PC-9 (cell line): ENCODE measurements around the gene EIF5AL1. TPM values are rescaled to one million over a fixed set of nuclear protein-coding genes. Genes with fewer than 3 reads are reported as not detected.

ENCODE experiments used
- BruUV-seq: library from RNA; stranded (reverse); fragments of 400-500 nt; replicated peaks from 2 replicates; lab custom pipeline; 2021; lab: Mats Ljungman, UMichigan
- CTCF ChIA-PET: fragments of 300-600 bp; sonication (Branson Sonifier 250); formaldehyde crosslinking; loops from one replicate; lab custom pipeline; 2022; ENCODE audit warnings: antibody characterized with exemption; lab: Charles Lee
- POLR2A ChIA-PET: fragments of 300-600 bp; sonication (Branson Sonifier 250); formaldehyde crosslinking; loops from one replicate; lab custom pipeline; 2022; ENCODE audit warnings: antibody characterized with exemption; ENCODE audit not compliant: unreplicated experiment; lab: Charles Lee
- DNase-seq, 2 experiments: peaks; one replicate each; pipeline versions ENCODE4 v3.0.0 to v3.0.0-alpha.2; 2015 to 2022; ENCODE audit warnings: mixed read lengths in 1 of 2
- H2AFZ ChIP-seq: fragments of 200-600 bp; sonication (generic); 2 replicates; pipeline ENCODE4 v1.8.1; 2017; ENCODE audit warnings: antibody characterized with exemption
- H3F3A ChIP-seq: fragments of 200-600 bp; sonication (generic); 2 replicates; pipeline ENCODE4 v1.8.1; 2017; ENCODE audit warnings: antibody characterized with exemption, mild to moderate bottlenecking, low read depth; ENCODE audit not compliant: insufficient read depth
- H3K27ac ChIP-seq: fragments of 200-600 bp; sonication (generic); 2 replicates; pipeline ENCODE4 v1.6.1; 2016; ENCODE audit warnings: mixed run types
- H3K27me3 ChIP-seq: fragments of 200-600 bp; sonication (generic); 2 replicates; pipeline ENCODE4 v1.6.1; 2016; ENCODE audit warnings: low read depth, mixed run types; ENCODE audit not compliant: insufficient read depth
- H3K36me3 ChIP-seq: fragments of 200-600 bp; sonication (generic); 2 replicates; pipeline ENCODE4 v1.6.1; 2016; ENCODE audit warnings: low read depth, mixed run types
- H3K4me1 ChIP-seq: fragments of 200-600 bp; sonication (generic); replicated peaks from 2 replicates; pipeline ENCODE4 v1.6.1; 2016; ENCODE audit warnings: mixed run types; ENCODE audit not compliant: insufficient read depth
- H3K4me2 ChIP-seq: fragments of 200-600 bp; sonication (generic); 2 replicates; pipeline ENCODE4 v1.6.1; 2017; ENCODE audit warnings: mixed run types
- H3K4me3 ChIP-seq: fragments of 200-600 bp; sonication (generic); 2 replicates; pipeline ENCODE4 v1.6.1; 2016; ENCODE audit warnings: mixed run types
- H3K79me2 ChIP-seq: fragments of 200-600 bp; sonication (generic); 2 replicates; pipeline ENCODE4 v1.6.1; 2017; ENCODE audit warnings: low read depth, mixed run types
- H3K9me2 ChIP-seq: fragments of 200-600 bp; sonication (generic); 2 replicates; pipeline ENCODE4 v1.8.1; 2017; ENCODE audit warnings: mild to moderate bottlenecking; ENCODE audit not compliant: insufficient read depth
- H3K9me3 ChIP-seq: fragments of 200-600 bp; sonication (generic); 2 replicates; pipeline ENCODE4 v1.8.1; 2016; ENCODE audit warnings: low read depth; ENCODE audit not compliant: insufficient read depth
- H4K20me1 ChIP-seq: fragments of 200-600 bp; sonication (generic); 2 replicates; pipeline ENCODE4 v1.8.1; 2017; ENCODE audit not compliant: insufficient read depth
- EZH2 ChIP-seq: fragments of 200-600 bp; sonication (generic); IDR thresholded peaks from 2 replicates; pipeline ENCODE4 v1.8.0; 2017; ENCODE audit warnings: antibody characterized with exemption, low read depth
- intact Hi-C: fragments of 100-400 bp; cut with micrococcal nuclease; formaldehyde crosslinking; loops from one replicate; pipeline ENCODE4 v1.10.0; 2022; ENCODE audit not compliant: unreplicated experiment
- total RNA-seq: library from RNA; stranded (reverse); gene quantifications from 2 replicates; pipeline ENCODE4 v1.2.3, GENCODE V29; 2021
- TF ChIP-seq, protein P1 (sequence below): fragments of 200-600 bp; sonication (generic); conservative IDR thresholded peaks from 2 replicates; pipeline ENCODE4 v1.6.1; 2017; ENCODE audit warnings: mixed run types, antibody characterized with exemption, mild to moderate bottlenecking, moderate library complexity

EIF5AL1 gene
- total RNA-seq, 1 experiment from 2014 or later: 0.48 TPM

GRCh38 chr10:79482304-79482703 lies 30.0 kb upstream of the EIF5AL1 start:
- no peaks in the 10 kb centered on the region; the same call in 1 of the 2 replicates for H3K4me1 ChIP-seq
- TF ChIP-seq EZH2: no peak
- TF ChIP-seq, protein P1, sequence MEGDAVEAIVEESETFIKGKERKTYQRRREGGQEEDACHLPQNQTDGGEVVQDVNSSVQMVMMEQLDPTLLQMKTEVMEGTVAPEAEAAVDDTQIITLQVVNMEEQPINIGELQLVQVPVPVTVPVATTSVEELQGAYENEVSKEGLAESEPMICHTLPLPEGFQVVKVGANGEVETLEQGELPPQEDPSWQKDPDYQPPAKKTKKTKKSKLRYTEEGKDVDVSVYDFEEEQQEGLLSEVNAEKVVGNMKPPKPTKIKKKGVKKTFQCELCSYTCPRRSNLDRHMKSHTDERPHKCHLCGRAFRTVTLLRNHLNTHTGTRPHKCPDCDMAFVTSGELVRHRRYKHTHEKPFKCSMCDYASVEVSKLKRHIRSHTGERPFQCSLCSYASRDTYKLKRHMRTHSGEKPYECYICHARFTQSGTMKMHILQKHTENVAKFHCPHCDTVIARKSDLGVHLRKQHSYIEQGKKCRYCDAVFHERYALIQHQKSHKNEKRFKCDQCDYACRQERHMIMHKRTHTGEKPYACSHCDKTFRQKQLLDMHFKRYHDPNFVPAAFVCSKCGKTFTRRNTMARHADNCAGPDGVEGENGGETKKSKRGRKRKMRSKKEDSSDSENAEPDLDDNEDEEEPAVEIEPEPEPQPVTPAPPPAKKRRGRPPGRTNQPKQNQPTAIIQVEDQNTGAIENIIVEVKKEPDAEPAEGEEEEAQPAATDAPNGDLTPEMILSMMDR: no peak
- no peak overlapping the region for H3K27ac ChIP-seq
- ChIA-PET CTCF (no interaction called here), POLR2A (no interaction called here)
- H3K79me2 ChIP-seq: no peaks in the 10 kb centered on the region
- no peak overlapping the region for H3K4me2 ChIP-seq
- H3K4me3 ChIP-seq: no peak overlapping the region
- H3K9me2 ChIP-seq: no peaks in the 10 kb centered on the region
- H3K27me3 ChIP-seq: no peaks in the 10 kb centered on the region
- no peaks in the 10 kb centered on the region for H3F3A ChIP-seq
- no TSS peak for BruUV-seq
- H3K9me3 ChIP-seq: no peaks in the 10 kb centered on the region
- H4K20me1 ChIP-seq: no peaks in the 10 kb centered on the region
- DNase-seq: no peak
- H3K36me3 ChIP-seq: no peaks in the 10 kb centered on the region
- no peak overlapping the region for H2AFZ ChIP-seq
- intact Hi-C loops: no loop called here

DNA sequence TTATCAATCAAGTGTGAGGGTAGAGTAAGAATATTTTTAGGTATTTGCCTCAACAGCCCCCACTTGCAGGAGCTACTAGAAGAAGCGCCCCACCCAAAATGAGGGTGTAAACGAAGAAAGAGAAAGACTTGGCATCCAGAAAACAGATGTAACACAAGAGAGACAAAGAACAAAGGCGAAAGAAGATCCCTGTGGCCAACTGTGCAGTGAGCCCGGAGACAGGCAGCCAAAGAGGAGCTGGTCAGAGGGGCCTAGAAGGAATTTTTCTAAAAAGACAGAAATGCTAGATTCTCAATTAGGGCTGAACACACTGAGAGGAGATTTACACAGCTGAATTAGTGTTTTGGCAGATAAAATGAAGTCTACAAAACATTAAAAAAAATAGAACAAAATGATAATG lies 29.6 kb upstream of the EIF5AL1 start:
- H2AFZ ChIP-seq: no peak overlapping the region
- H3K4me3 ChIP-seq: no peak overlapping the region
- H3K4me2 ChIP-seq: no peak overlapping the region
- no peaks in the 10 kb centered on the region for H3K9me2 ChIP-seq
- H3K36me3 ChIP-seq: no peaks in the 10 kb centered on the region
- intact Hi-C loops: no loop called here
- H4K20me1 ChIP-seq: no peaks in the 10 kb centered on the region
- no peaks in the 10 kb centered on the region for H3K27me3 ChIP-seq
- H3K27ac ChIP-seq: no peak overlapping the region
- peaks cover 2% of the 10 kb centered on the region; the same call in 1 of the 2 replicates for H3K4me1 ChIP-seq
- no peaks in the 10 kb centered on the region for H3K9me3 ChIP-seq
- no peaks in the 10 kb centered on the region for H3K79me2 ChIP-seq
- CTCF ChIA-PET: interaction anchor here (0.6 kb wide), 1 partner anchor 31 kb away, joined by 3 read pairs; no protein-coding TSS in a partner anchor
- TF ChIP-seq, protein P1: no peak
- no peak for TF ChIP-seq EZH2
- H3F3A ChIP-seq: no peaks in the 10 kb centered on the region
- POLR2A ChIA-PET: no interaction called here
- no TSS peak for BruUV-seq
- no peak for DNase-seq

GRCh38 chr10:79483299-79483698 lies 29.0 kb upstream of the EIF5AL1 start:
- TF ChIP-seq, protein P1: no peak
- TF ChIP-seq EZH2: no peak
- intact Hi-C loops: no loop called here

More at GRCh38 chr10:79483299-79483698, 29.0 kb upstream of the EIF5AL1 start:
- DNase-seq: no peak
- Histone ChIP-seq H2AFZ (no peak overlapping the region), H3K4me1 (peaks cover 7% of the 10 kb centered on the region), H3K27ac (no peak overlapping the region), H4K20me1 (no peaks in the 10 kb centered on the region), H3K9me3 (no peaks in the 10 kb centered on the region), H3K9me2 (no peaks in the 10 kb centered on the region), H3F3A (no peaks in the 10 kb centered on the region), H3K79me2 (no peaks in the 10 kb centered on the region), H3K27me3 (no peaks in the 10 kb centered on the region), H3K4me3 (no peak overlapping the region), H3K4me2 (no peak overlapping the region), H3K36me3 (no peaks in the 10 kb centered on the region)
- CTCF ChIA-PET: interaction anchor here (0.6 kb wide), 1 partner anchor 31 kb away, joined by 3 read pairs; no protein-coding TSS in a partner anchor
- POLR2A ChIA-PET: no interaction called here
- no TSS peak for BruUV-seq
